Osteocyte (in vitro differentiated cells): ENCODE measurements around the gene MSH6. TPM values are rescaled to one million over a fixed set of nuclear protein-coding genes. Genes with fewer than 3 reads are reported as not detected.

Source experiments
- DNase-seq: peaks from one replicate; pipeline ENCODE4 v3.0.0; 2021; ENCODE audit warnings: mixed read lengths; ENCODE audit not compliant: unreplicated experiment; ENCODE audit errors: extremely low spot score
- H3K27ac Mint-ChIP-seq: one replicate; pipeline ENCODE4 v1.8.0; 2021; ENCODE audit warnings: mild to moderate bottlenecking, mixed read lengths; ENCODE audit not compliant: unreplicated experiment
- H3K27me3 Mint-ChIP-seq: one replicate; pipeline ENCODE4 v1.8.0; 2021; ENCODE audit warnings: mixed read lengths; ENCODE audit not compliant: unreplicated experiment
- H3K36me3 Mint-ChIP-seq: one replicate; pipeline ENCODE4 v1.8.0; 2021; ENCODE audit warnings: mixed read lengths; ENCODE audit not compliant: unreplicated experiment
- H3K4me1 Mint-ChIP-seq: one replicate; pipeline ENCODE4 v1.8.0; 2021; ENCODE audit warnings: mixed read lengths; ENCODE audit not compliant: unreplicated experiment
- H3K4me3 Mint-ChIP-seq: one replicate; pipeline ENCODE4 v1.8.0; 2021; ENCODE audit warnings: mild to moderate bottlenecking, moderate library complexity, mixed read lengths; ENCODE audit not compliant: unreplicated experiment
- H3K9me3 Mint-ChIP-seq: one replicate; pipeline ENCODE4 v1.8.0; 2021; ENCODE audit warnings: mixed read lengths; ENCODE audit not compliant: unreplicated experiment
- CTCF ChIP-seq: fragments of 200-600 bp; sonication (generic); IDR thresholded peaks from 2 replicates; pipeline ENCODE4 v1.5.0; 2021; ENCODE audit warnings: antibody characterized with exemption, mild to moderate bottlenecking, moderate library complexity
- total RNA-seq: library from RNA; stranded (reverse); gene quantifications from 2 replicates; pipeline ENCODE4 v1.2.1, GENCODE V29; 2021

The MSH6 gene
- total RNA-seq, 1 donor from 2014 or later, result 55.8 TPM

GRCh38 chr2:47811668-47812067, 28.7 kb downstream of the MSH6 start:
- H3K9me3 Mint-ChIP-seq, result no peaks in the 10 kb centered on the region

DNA sequence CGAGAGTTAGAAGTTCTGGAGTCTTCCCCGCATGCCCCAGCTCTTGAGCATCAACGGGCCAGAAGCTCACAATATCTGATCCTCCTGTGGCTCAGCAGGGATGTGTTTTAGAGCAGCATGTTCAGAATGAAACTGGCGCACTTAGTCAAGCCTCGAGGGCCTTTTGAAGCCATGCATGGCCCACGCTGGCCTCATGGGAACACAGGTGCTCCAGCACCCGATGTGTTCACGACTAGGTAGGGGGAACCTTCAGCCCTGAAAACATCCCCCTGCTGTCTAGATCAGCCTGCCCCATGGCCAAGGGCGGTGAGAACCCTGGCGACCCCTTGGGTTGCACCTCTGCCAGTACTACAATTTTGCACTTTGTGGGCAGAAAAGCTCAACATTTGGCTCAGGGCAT, 32.8 kb downstream of the MSH6 start:
- Mint-ChIP-seq H3K27me3 (no peaks in the 10 kb centered on the region), H3K36me3 (peaks cover 63% of the 10 kb centered on the region), H3K9me3 (no peaks in the 10 kb centered on the region), H3K4me3 (no peak overlapping the region), H3K27ac (no peak overlapping the region), H3K4me1 (no peaks in the 10 kb centered on the region)
- DNase-seq, result no peak
- no peak for TF ChIP-seq CTCF

More at GRCh38 chr2:47811668-47812067, 28.7 kb downstream of the MSH6 start:
- Mint-ChIP-seq H3K4me1 (peaks cover 14% of the 10 kb centered on the region), H3K27ac (no peak overlapping the region), H3K4me3 (no peak overlapping the region), H3K36me3 (peaks cover 53% of the 10 kb centered on the region), H3K27me3 (no peaks in the 10 kb centered on the region)
- no peak for TF ChIP-seq CTCF
- no peak for DNase-seq

DNA sequence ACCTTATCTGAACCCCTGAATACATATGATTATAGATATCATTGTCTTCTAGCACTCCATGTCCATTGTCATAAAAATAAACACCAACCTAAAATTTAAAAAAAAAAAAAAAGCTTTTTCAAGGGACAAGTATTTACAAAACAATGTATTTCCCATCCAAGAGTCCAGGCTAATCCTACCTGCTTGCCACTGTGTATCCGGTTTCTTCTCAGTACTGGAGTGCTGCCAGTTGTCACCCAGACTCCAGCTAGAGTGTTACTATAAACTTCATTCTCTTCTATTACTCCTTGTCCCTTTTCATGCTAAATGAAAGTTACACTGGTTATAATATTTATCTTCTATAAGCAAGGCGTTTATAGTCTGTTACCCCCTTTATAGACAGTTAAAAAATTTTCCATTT, 35.8 kb downstream of the MSH6 start:
- no peak overlapping the region for H3K27ac Mint-ChIP-seq
- H3K9me3 Mint-ChIP-seq, result no peaks in the 10 kb centered on the region
- no peak for TF ChIP-seq CTCF
- no peaks in the 10 kb centered on the region for H3K27me3 Mint-ChIP-seq
- peaks cover 61% of the 10 kb centered on the region for H3K36me3 Mint-ChIP-seq
- H3K4me3 Mint-ChIP-seq, result no peak overlapping the region
- DNase-seq, result no peak
- H3K4me1 Mint-ChIP-seq, result no peaks in the 10 kb centered on the region

DNA sequence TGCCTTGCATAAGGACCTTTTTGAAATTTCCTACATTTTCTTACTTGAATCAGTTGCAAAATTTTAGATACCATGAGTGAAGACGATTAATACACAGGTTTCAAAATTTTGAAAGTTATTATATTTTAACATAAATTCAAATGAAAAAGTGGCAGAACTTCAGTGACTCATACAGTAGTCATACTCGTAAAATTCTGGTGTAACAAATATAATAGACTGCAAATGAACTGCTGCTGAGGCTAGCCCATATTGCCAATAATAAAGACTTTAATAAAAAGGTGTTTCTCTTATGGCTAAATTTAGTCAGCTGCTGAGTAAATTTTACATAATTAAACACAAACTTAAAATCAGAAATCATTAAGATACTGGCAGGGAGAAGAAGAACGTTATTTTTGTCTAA, 36.9 kb downstream of the MSH6 start:
- Mint-ChIP-seq H3K4me1 (no peaks in the 10 kb centered on the region), H3K9me3 (no peaks in the 10 kb centered on the region), H3K36me3 (peaks cover 59% of the 10 kb centered on the region), H3K4me3 (no peak overlapping the region), H3K27ac (no peak overlapping the region), H3K27me3 (no peaks in the 10 kb centered on the region)
- no peak for DNase-seq
- TF ChIP-seq CTCF, result no peak

GRCh38 chr2:47822518-47822917, 39.6 kb downstream of the MSH6 start:
- peaks cover 49% of the 10 kb centered on the region for H3K36me3 Mint-ChIP-seq
- H3K4me3 Mint-ChIP-seq, result no peak overlapping the region
- no peak for TF ChIP-seq CTCF
- no peaks in the 10 kb centered on the region for H3K4me1 Mint-ChIP-seq
- H3K9me3 Mint-ChIP-seq, result no peaks in the 10 kb centered on the region
- H3K27ac Mint-ChIP-seq, result no peak overlapping the region
- H3K27me3 Mint-ChIP-seq, result no peaks in the 10 kb centered on the region
- no peak for DNase-seq
